AG08396 (cell line): ENCODE results near the gene TDRD7.

ENCODE experiments used
- DNase-seq: peaks from one replicate; pipeline ENCODE4 v3.0.0; 2012; ENCODE audit warnings: low spot score, mixed read lengths

Gene TDRD7

DNA sequence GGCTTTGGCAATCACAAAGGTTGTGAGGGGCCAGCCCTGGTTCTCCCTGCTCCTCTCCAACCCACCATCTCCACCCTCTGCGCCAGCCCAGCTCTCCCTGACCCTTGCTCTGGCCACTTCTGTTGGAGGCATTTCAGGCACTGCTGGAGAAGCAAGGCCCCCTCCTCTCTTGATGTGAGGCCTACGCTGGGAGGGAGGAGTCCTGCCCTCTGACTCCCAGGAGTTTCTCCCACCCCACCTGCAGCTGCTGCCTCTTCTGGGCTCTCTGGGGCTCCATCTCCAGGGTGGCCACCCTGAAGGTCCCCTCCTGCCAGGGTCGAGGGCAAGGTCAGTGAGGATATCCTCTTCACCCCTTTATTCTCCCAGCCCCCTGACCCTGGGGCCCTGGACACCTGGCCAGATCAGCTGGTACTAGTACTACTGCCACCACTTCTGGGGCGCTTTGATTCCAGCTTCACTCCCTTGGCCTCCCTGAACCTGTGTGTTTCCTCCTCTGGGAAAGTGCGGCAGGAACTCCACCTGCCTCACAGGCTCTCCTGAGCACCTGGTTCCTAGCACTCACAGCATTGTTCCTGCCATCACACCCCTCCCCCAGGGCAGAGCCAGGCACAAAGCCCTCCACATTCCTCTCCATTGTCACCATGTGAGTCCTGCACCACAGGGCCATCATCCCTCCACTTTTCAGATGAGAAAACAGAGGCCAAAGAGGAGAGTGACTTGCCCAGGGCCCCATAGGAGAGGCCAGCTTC, 23.8 kb upstream of the TDRD7 start:
- DNase-seq = no peak

- no peak for DNase-seq
Observed at GRCh38 chr9:97388721-97389238, 23.1 kb upstream of the TDRD7 start.

DNA sequence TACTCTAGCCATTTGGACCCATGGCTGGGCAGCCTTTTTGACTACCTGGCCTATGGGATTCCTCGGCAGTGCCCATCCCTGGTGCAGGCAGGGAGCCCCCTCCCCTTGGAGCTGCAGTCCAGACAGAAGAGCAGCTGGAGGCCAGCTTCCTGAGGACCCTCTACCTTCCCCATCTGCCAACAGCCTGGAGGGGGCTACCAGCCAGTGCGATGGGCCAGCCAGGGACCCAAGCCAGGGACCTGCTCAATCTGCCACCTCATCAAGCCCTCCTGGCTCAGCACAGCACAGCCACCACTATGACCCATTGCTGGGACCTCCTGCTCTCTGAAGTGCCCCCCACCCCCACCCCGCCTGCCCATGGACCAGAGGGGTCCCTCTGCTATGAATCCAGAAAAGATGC, 22.6 kb upstream of the TDRD7 start:
- no peak for DNase-seq

DNA sequence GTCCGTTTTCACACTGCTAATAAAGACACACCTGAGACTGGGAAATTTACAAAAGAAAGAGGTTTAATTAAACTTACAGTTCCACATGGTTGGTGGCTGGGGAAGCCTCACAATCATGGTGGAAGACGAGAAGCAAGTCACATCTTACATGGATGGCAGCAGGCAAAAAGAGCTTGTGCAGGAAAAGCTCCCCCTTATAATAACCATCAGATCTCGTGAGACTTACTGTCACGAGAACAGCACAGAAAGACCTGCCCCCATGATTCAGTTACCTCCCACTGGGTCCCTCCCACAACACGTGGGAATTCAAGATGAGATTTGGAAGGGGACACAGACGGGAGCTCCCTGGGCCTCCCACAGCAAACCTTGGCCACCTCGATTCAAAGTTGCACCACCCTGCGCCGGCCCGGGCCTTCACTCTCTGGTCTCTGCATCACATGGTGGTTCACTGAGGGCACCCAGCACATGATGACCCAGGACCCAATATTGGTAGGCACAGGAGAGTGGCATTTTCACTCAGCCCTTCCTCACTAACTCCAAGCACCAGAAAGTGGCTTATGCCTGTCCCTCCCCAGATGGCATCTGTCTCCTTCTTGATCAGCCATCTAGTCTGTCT, 21.0 kb upstream of the TDRD7 start:
- no peak for DNase-seq

DNA sequence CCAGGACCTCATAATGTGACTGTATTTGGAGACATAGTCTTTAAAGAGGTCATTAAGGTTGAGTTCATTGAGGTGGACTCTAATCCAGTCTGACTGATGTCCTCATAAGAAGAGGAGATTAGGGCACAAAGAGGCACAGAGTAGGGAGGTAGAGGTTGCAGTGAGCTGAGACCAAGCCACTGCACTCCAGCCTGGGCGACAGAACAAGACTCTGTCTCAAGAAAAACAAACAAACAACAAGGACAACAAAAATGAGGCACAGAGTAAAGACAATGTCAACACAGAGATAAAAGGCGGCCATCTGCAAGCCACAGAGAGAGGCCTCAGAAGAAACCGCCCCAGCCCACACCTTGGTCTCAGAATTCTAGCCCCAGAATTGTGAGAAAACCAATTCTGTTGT, 17.0 kb upstream of the TDRD7 start:
- no peak for DNase-seq

DNA sequence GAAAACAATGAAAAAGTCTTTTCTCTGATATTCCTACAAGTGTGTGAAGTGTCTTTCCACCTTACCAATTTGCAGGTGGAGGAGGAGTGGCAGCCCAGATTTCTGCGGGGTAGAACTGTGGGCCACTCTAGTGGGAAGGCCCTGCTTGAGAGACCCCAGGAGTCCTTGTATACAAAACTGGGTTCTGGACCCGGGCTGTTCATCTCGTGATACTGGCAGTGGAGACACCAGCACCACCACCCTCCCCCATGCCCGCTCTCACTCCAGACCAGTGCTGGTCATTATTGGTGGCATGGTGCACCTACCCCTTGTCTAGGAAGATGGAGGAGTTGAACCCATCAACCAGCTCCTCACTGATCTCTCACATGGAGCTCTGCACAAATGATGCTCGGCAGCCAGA, 16.2 kb upstream of the TDRD7 start:
- DNase-seq = no peak

DNA sequence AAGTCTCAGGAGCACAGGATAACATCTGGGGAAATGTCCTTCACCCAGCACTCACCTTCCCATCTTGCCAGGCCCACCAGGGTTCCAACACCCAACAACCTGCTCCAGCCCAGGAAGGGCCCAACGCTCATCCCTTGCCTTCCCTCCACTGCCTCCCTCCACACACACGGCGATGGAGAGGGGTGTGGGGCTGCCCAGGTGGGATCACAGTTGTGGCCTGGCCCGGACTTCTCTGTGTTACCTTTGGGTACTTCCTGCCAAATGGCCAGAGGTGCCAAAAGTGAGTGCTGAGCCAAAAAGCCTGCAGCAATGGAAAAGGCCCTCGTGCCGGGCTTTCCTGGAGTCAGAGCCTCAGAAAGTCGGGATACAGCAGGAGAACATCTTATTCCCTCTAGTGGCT, 15.6 kb upstream of the TDRD7 start:
- DNase-seq = no peak

DNA sequence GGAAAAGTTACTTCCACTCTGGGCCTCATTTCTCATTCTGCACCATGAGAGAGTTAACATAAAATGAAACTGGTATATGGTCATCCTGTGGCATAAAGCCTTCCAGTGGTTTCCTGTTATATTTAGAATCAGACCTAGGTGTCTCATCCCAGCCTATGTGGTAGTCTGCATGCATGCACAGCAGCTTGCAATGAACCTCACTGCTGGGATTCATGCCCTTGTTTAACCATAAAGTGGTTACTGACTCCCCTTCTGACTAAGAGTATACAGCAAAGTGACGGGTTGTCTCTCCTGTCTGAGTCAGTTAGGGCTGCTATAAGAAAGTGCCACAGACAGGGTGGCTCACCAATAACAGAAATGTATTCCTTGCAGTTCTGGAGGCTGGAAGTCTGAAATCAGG, 14.7 kb upstream of the TDRD7 start:
- DNase-seq = peak; percentile 31

GRCh38 chr9:97398999-97399758, 12.7 kb upstream of the TDRD7 start:
- DNase-seq = peak; percentile 83

DNA sequence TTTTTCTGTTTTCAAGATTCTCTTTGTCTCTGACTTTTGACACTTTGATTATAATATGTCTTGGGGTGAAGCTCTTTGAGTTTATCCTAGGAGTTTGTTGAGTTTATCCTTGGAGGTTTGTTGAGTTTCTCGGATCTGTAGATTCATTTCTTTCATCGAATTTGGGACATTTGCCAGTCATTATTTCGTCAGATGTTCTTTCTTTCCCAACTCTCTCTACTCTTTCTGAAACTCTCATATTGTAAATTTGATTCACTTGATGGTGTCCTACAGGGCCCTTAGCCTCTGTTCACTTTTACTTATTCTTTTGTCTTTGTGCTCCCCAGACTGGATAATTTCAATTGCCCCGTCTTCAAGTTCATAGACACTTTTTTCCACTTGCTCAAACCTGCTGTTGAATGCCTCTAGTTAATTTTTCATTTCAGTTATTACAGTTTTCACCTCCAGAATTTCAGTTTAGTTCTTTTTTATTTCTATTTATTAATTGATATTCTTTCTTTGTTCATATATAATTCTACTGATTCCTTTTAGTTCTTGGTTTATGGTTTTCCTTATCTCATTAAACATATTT, 8.1 kb upstream of the TDRD7 start:
- DNase-seq = no peak

DNA sequence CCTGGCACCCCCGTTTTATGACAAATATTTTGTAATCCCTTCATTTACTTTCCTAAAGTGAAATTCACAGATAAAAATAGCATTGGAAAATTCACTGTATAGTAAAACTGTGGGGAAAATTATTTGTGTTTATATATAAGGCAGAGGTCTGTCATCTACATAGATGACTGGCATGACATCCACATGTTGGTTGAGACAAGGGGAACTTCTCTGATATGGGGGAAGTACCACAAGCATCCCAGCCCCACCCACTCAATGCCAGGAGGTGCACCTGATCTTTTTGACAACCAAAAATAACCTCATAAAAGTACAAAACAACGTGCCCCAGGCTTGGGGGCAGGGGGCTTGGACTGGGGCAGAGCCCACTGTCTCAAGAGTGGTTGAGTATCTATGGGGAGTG, 6.3 kb upstream of the TDRD7 start:
- DNase-seq = no peak

GRCh38 chr9:97406620-97407177, 5.2 kb upstream of the TDRD7 start:
- DNase-seq = no peak

GRCh38 chr9:97408562-97408961, 3.3 kb upstream of the TDRD7 start:
- DNase-seq = no peak

- DNase-seq = no peak
Observed at GRCh38 chr9:97411440-97411788, 482 bp upstream of the TDRD7 start.

DNA sequence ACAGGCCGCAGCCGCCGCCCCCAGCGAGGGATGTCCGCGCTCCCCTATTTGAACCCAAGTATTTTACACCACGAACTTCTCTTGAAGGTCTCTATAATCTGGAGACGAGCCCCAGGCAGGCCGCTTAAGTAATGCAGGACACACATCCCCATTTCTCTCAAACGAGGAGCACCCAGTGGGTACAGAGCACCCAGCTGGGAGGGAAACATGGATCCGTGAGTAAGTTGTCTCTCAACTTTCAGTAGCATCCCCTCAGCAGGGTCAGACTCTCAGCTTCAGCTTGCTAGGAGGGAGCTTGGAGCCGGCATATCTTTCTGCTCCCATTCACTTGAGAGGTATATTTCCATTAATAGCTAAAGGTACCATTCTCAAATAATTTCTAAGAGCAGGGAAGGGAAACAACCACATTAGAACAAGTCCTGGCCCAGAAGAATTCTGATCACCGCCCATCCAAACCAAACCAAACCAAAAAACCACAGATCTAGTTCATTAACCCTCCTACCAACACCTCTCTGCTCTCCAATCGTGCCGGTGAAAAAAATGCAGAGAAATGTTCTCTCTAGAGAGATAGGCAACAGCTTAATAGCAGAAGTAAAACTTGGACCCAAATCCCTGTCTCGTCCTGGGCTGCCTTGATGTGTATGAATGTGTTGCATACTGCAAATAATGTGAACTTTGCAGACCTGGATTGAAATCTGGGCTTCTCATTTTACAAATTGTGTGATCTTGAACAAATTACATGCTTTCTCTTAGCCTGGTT, 910 bp downstream of the TDRD7 start:
- DNase-seq = peak; percentile 33

- no peak for DNase-seq
Observed at GRCh38 chr9:97413462-97413861, 1.6 kb downstream of the TDRD7 start.

DNA sequence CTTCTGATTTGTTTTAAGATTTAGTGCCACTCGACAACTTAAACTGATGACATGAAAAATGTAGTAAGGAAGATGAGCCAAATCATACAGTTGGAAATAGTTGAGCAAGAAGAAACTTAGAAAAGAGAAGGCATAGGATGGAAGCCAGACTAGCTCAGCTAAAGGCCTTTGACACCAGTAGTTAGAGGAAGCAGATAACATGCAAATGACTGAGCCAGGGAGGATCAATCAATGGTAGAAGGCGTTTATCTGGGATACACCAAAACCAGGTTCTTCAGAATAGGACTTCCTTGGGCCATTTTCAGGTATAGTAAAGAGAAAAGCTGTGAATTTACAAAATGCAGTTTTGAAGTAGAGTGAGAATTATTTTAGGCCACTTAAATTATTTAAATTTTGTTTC, 3.2 kb downstream of the TDRD7 start:
- no peak for DNase-seq

DNA sequence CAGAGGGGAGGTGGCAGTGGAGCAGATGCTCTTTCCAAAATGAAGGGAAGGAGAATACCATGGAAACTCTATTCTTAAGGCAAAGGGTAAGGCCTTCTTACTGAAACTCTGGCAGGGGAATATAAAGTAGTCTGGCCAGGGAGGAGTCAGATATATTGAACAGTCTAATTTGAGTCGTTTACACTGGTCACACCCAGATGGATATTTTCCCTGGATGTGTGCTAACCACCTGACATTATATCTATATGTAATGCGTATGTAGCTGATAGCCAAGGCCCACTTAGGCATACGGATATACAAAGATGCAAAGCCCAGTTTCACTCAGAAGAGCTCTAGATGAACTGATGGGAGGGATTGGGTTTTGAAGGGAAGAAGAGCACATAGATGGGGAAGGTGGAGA, 7.0 kb downstream of the TDRD7 start:
- DNase-seq = no peak

DNA sequence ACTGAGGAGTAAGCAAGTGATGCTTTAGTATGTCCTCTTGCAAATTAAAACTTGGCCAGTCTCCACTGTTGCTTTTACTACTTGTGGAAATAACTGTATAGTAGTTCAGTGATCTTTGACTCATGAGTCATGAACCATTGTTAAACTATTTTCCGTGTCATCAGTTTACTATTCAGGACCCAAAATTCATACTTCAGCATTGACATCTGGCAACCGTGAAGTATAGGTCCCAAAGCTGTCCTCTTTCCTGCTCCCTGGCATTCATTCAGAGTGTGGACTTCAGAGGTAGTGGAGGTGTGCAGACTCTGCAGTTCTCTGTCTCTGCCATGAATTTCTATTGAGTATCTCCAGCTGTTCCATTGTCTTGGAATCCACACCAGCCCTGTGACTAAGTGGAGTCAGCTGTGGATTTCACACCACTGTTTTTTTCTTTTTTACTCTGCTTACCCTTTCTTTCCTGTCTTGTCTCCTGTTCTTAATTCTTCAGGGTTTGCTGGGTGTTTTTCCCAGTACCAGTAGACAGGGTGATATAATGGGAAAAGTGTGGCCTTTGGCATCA, 7.5 kb downstream of the TDRD7 start:
- DNase-seq = peak; percentile 40

DNA sequence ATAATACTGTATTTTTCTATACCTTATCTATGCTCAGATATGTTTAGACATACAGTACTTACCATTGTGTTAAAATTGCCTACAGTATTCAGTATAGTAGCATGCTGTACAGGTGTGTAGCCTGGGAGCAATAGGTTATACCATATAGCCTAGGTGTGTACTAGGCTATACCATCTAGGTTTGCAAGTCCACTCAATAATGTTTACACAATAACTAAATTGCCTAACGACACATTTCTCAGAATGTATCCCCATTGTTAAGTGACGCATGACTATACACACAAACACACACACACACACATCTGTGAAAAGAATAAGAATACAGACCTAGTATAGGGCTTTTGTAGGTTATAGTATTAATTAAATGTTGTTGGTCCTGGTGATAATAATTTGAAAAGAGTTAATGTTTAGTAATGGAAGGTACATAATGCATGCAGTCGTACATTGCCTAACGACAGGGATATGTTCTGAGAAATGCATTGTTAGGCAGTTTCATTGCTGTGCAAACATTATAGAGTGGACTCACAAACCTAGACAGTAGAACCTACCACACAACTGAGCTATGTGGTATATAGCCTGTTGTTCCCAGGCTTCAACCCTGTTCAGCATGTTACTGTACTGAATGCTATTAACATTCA, 13.6 kb downstream of the TDRD7 start:
- DNase-seq = no peak

- DNase-seq = no peak
Observed at GRCh38 chr9:97425973-97426336, 14.1 kb downstream of the TDRD7 start.
